H1 (cell line): ENCODE data around the gene TRDMT1. TPM values are rescaled to one million over a fixed set of nuclear protein-coding genes. Genes with fewer than 3 reads are reported as not detected.

Experiments
- CBX5 ChIP-seq: fragments of 300-800, 300-1000 bp; sonication (generic); IDR thresholded peaks from 2 replicates; pipeline ENCODE4 v1.7.1; 2016; ENCODE audit warnings: antibody characterized with exemption, low read length, low read depth
- CEBPB ChIP-seq: IDR thresholded peaks from 2 replicates; pipeline ENCODE4 v1.6.1; 2012; ENCODE audit warnings: low read depth, low read length
- E2F6 ChIP-seq: IDR thresholded peaks from 2 replicates; pipeline ENCODE4 v1.6.1; 2012; ENCODE audit warnings: inconsistent platforms
- EP300 ChIP-seq, 2 experiments: IDR thresholded peaks; 1 replicate in 1 of 2; 2 replicates in 1 of 2; pipeline ENCODE4 v1.6.1; 2011 to 2012; ENCODE audit warnings: low read depth in 2 of 2, low read length in 2 of 2, mild to moderate bottlenecking in 2 of 2, borderline replicate concordance in 1 of 2, inconsistent platforms in 1 of 2, moderate library complexity in 1 of 2
- FOSL1 ChIP-seq: IDR thresholded peaks from 2 replicates; pipeline ENCODE4 v1.6.1; 2011; ENCODE audit warnings: mild to moderate bottlenecking, low read depth, low read length, moderate library complexity; ENCODE audit not compliant: insufficient read depth
- GABPA ChIP-seq: IDR thresholded peaks from 2 replicates; pipeline ENCODE4 v1.6.1; 2011; ENCODE audit warnings: mild to moderate bottlenecking, low read length, moderate library complexity, borderline replicate concordance; ENCODE audit not compliant: insufficient read depth
- HDAC2 ChIP-seq, 2 experiments: fragments of 300-600 bp in 1 of 2; sonication (generic) in 1 of 2; IDR thresholded peaks; 2 replicates each; pipeline ENCODE4 v1.6.1; 2011 to 2012; ENCODE audit warnings: low read depth in 2 of 2, low read length in 2 of 2, mild to moderate bottlenecking in 2 of 2, moderate library complexity in 2 of 2, borderline replicate concordance in 1 of 2, inconsistent platforms in 1 of 2
- HDAC6 ChIP-seq: IDR thresholded peaks from one replicate; pipeline ENCODE4 v1.7.1; 2012; ENCODE audit warnings: low read depth, mild to moderate bottlenecking, inconsistent platforms, low read length, moderate library complexity
- JUN ChIP-seq: IDR thresholded peaks from 2 replicates; pipeline ENCODE4 v1.6.1; 2011; ENCODE audit warnings: low read depth, mild to moderate bottlenecking, improper control_type of control experiment, low read length
- NANOG ChIP-seq: IDR thresholded peaks from 2 replicates; pipeline ENCODE4 v1.6.1; 2011; ENCODE audit warnings: low read length, low read depth, mild to moderate bottlenecking, inconsistent platforms; ENCODE audit not compliant: insufficient read depth, poor library complexity, severe bottlenecking
- PHF8 ChIP-seq: fragments of 200-600 bp; sonication (generic); conservative IDR thresholded peaks from 2 replicates; pipeline ENCODE4 v1.7.1; 2012; ENCODE audit warnings: low read depth, mild to moderate bottlenecking, inconsistent platforms, low read length, moderate library complexity
- POLR2AphosphoS5 ChIP-seq: IDR thresholded peaks from 2 replicates; pipeline ENCODE4 v1.6.1; 2011; ENCODE audit warnings: low read depth, low read length
- POU5F1 ChIP-seq: IDR thresholded peaks from 2 replicates; pipeline ENCODE4 v1.6.1; 2011; ENCODE audit warnings: low read depth, mild to moderate bottlenecking, low read length, moderate library complexity
- RAD21 ChIP-seq, 2 experiments: IDR thresholded peaks in 1 of 2; conservative IDR thresholded peaks in 1 of 2; 2 replicates each; pipeline ENCODE4 v1.6.1; 2011; ENCODE audit warnings: low read depth in 2 of 2, low read length in 2 of 2, improper control_type of control experiment in 1 of 2, inconsistent platforms in 1 of 2, mild to moderate bottlenecking in 1 of 2, moderate library complexity in 1 of 2
- RXRA ChIP-seq: IDR thresholded peaks from 2 replicates; pipeline ENCODE4 v1.6.1; 2011; ENCODE audit warnings: low read depth, mild to moderate bottlenecking, low read length, moderate library complexity; ENCODE audit not compliant: insufficient read depth
- SAP30 ChIP-seq: fragments of 300-600 bp; sonication (generic); IDR thresholded peaks from 2 replicates; pipeline ENCODE4 v1.7.1; 2012; ENCODE audit warnings: low read length, moderate library complexity, mild to moderate bottlenecking, inconsistent platforms; ENCODE audit not compliant: insufficient read depth, insufficient replicate concordance
- SIN3A ChIP-seq, 2 experiments: IDR thresholded peaks in 1 of 2; conservative IDR thresholded peaks in 1 of 2; 2 replicates each; pipeline ENCODE4 v1.6.1; 2011 to 2012; ENCODE audit warnings: low read length in 2 of 2, improper control_type of control experiment in 1 of 2, low read depth in 1 of 2, mild to moderate bottlenecking in 1 of 2
- SP2 ChIP-seq: IDR thresholded peaks from 2 replicates; pipeline ENCODE4 v1.6.1; 2012; ENCODE audit warnings: mild to moderate bottlenecking, low read length, inconsistent platforms
- SRF ChIP-seq: IDR thresholded peaks from 2 replicates; pipeline ENCODE4 v1.6.1; 2011; ENCODE audit warnings: mild to moderate bottlenecking, low read depth, low read length, moderate library complexity
- TEAD4 ChIP-seq: IDR thresholded peaks from 2 replicates; pipeline ENCODE4 v1.6.1; 2012; ENCODE audit warnings: low read depth, low read length, inconsistent platforms, mixed read lengths
- polyA plus RNA-seq, 7 experiments: library from polyadenylated mRNA; depleted of rRNA in 3 of 7; stranded (reverse) in 5 of 7; unstranded in 2 of 7; fragments of >200 nt in 5 of 7; fragments of 200-250 nt in 2 of 7; gene quantifications; 1 replicate in 5 of 7; 2 replicates in 1 of 7; 4 replicates in 1 of 7; pipeline versions ENCODE4 v1.2.1 to v1.2.3, GENCODE V29; 2011 to 2013; ENCODE audit warnings: missing spikeins in 2 of 7, mixed read lengths in 2 of 7
- total RNA-seq: library from RNA; stranded (reverse); fragmentation: NEBNext Ultra II Directional; extraction: Animal tissue kit (Norgen Biotek cat#: 25700); gene quantifications from 2 replicates; pipeline ENCODE4 v1.2.1, GENCODE V29; 2021

Gene TRDMT1
- total and polyA plus RNA-seq, 2 of the 8 experiments (the other 6 are each of a cell fraction or from before 2014, with no cell fraction given): 7.4 to 21.4 TPM

DNA sequence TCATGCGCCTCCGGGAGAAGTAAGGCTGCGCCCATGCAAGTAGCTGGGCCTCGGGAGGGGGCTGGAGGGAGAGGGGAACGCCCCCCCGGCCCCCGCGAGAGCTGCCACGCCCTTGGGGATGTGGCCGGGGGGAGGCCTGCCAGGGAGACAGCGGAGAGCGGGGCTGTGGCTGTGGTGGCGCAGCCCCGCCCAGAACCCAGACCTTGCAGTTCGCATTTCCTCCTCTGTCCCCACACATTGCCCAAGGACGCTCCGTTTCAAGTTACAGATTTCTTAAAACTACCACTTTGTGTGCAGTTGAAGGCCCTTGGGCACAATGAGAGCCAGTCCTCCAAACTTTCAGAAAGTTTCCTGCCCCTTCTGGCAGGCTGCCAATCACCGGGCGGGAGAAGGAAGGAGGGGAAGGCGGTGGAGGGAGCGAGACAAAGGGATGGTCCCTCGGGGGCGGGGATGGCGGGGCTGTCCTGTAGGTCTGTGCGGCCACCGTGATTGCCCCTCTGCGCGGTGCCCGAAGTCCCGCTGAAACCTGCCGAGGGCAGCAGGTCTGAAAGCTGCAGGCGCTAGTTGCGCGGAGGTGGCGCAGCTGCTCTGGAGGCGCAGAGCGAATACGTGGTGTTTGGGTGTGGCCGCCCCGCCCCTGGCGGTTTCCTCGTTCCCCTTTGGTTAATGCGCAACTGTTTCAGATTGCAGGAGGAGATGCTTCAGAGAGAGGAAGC lies 28.7 kb upstream of the TRDMT1 start (continued):
- no peak for TF ChIP-seq HDAC6
- no peak for TF ChIP-seq RXRA
- peak; percentile 47; the same call in 1 of the 2 replicates for TF ChIP-seq POLR2AphosphoS5
- no peak for TF ChIP-seq POU5F1
- peak; percentile 50; the same call in 1 of the 2 replicates for TF ChIP-seq FOSL1
- TF ChIP-seq CBX5: no peak
- no peak; the same call in 1 of the 2 replicates for TF ChIP-seq TEAD4
- TF ChIP-seq GABPA: no peak
- TF ChIP-seq JUN: no peak
- 0 out of 2 replicates have a peak, but pooled peaks have one; percentile 48 for TF ChIP-seq E2F6
- TF ChIP-seq RAD21 (IDR thresholded peaks at IDR 0.05 in 1 of 2, conservative IDR thresholded peaks at IDR 0.05 in 1 of 2; ENCODE audit: low read depth in 2 of 2, low read length in 2 of 2): no peak
- TF ChIP-seq EP300 (IDR thresholded peaks at IDR 0.05; ENCODE audit: borderline replicate concordance in 1 of 2, low read depth in 2 of 2, low read length in 2 of 2): no peak
- no peak for TF ChIP-seq NANOG
- peak; percentile 22 for TF ChIP-seq SAP30
- peak; percentile 40; the same call in 1 of the 2 replicates for TF ChIP-seq PHF8
- no peak for TF ChIP-seq SRF
- peak; percentile 3 to 57; a peak in 1 of 4 replicates for TF ChIP-seq SIN3A (conservative IDR thresholded peaks at IDR 0.05 in 1 of 2, IDR thresholded peaks at IDR 0.05 in 1 of 2; ENCODE audit: low read depth in 1 of 2, low read length in 2 of 2)
- TF ChIP-seq CEBPB: no peak
- 0 out of 4 replicates have a peak, but pooled peaks have one; percentile 4 to 13 for TF ChIP-seq HDAC2 (IDR thresholded peaks at IDR 0.05; ENCODE audit: borderline replicate concordance in 1 of 2, low read depth in 2 of 2, low read length in 2 of 2)
- no peak for TF ChIP-seq SP2
